MV-4-11 (cell line): ENCODE results near the gene RHOG.

Experiments
- DNase-seq: peaks from one replicate; lab custom pipeline; 2025; lab: John Stamatoyannopoulos, UW

Gene RHOG

DNA sequence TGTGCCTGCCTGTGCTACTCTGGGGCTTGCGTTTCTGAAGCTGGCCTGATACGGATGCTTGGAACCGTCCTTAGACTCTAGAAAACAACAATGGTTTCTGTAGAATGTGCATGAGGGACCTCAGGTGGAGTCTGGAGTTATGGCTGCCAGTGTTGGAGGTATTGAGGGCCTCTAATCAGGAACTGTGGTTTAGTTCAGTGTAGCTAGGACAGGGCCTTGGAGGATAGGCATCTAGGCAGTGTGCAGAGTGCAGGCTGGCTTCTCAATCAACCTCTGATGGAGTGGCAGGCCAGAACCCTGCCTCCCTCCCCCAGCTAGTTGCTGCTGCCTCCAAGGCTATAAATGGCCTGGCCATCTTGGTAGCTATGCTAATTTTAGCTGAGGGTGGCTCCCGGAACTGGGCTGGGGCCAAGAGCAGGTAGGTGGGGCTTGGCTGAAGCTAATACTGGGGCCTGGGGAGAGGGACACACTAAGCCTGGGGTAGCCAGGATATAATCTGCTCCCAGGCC lies 18.7 kb upstream of the RHOG start:
- DNase-seq, result no peak

DNA sequence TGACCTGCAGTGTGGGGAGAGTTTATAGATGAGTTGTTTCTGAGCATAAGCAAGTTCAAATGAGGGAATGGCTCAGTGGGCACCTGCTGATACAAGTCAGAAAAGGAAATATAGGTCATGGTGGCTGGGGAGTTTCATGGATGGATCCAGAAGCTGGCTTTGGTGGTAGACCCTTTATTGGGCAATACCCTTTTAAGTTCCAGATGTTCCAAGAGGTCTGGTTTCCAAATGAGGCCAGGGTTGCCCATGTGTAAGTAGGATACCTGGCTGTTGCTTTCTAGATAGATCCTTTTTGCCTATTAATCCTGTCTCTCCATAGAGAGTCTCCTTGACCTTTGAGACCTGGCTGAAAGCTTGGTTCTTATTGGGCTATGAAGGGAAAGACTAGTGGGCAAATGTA lies 16.9 kb upstream of the RHOG start:
- peak; percentile 19 for DNase-seq

DNA sequence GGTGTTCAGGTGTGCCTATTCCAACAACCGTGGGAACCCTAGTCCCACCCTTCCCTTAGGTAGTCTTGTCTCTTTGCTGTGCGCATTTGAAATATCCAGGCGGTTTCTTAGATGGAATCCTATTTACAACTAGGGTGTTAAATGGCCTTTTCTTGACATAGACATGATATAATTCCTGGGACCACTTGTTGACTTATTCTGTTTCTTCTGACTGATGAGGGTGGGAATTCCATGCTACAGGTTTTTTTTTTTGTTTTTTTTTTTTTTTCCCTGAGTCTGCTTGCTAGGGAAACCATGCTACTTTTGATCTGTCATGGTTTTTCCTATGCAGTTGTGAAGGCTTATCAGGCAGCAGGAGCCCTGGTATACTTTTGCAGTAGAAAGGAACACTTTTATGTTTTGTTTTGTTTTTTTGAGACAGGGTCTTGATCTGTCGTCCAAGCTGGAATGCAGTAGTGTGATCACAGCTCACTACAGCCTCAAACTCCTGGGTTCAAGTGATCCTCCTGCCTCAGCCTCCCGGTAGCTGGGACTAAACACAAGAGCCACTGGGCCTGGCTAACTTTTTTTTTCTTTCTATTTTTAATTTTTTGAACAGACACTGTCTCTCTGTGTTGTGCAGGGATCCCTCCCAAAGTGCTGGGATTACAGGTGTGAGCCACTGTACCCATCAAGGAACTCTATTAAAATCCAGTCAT lies 16.2 kb upstream of the RHOG start:
- no peak for DNase-seq

DNA sequence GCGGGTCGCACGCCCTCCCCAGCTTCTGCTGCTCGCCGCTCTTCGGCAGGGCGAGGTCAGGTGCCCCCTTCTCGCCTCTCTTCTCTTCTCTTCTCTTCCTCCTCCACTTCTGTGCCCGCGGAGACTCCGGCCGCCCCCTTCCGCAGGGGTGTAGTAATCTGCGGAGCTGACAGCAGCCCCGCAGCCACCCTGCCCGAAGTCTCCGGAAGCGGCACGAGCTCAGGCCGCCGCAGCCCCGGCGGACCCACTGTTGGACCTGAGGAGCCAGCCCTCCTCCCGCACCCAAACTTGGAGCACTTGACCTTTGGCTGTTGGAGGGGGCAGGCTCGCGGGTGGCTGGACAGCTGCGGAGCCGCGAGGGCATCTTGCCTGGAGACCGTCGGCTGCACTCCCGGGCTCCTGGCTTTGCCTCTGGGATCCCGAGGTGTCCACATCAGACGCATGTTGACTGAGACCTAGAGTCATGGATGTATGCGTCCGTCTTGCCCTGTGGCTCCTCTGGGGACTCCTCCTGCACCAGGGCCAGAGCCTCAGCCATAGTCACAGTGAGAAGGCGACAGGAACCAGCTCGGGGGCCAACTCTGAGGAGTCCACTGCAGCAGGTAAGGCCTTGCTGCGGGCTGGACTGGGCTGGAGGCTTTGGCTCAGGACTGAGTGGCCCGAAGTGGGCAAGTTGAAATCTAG lies 15.2 kb upstream of the RHOG start:
- DNase-seq, result peak; percentile 20

DNA sequence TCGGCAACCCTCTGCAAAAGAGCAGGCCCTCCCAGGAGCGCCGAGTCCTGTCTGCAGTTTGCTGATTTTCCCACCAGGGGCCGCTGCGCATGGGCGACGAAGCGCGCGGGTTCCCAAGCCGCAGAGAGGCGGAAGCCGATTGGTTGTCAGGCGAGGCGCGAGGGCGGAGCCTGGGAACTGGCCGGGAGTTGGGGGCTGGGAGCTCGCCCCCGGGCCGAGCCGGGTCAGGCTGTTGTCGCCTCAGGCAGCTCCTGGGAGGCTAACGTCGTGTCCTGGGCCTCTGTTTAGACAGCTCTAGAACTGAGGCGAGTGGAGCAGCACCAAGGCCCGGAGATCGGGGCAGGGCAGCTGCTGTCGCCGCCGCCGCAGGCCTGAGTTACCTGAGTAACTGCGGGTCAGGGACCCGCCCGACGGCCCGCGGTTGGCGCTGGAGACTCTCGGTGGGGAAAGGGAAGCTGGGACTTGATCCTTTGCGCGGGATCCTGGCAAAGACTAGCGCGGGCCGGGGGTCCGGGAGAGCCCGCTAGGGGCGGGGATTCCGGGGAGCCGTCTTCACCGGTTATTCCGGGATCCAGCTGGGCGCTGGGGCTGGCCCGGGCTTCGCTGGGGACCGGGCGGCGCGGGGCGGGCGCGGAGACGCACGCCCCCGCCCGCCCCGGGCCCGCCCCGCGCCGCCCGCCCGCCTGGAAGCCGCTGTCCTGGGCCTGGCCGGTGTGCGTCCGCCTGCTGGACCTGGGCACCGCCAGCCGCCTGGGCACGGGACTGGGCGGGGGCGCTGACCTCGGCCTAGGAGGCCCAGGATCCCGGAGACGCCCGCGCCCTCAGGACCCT lies 14.4 kb upstream of the RHOG start, which contains the start of gene STIM1:
Gene STIM1, plus strand, starts transcription at position 688 of the 831 bp plus-strand sequence. CDS start 607 bp downstream, outside the sequence.
- DNase-seq, result peak; percentile 92

DNA sequence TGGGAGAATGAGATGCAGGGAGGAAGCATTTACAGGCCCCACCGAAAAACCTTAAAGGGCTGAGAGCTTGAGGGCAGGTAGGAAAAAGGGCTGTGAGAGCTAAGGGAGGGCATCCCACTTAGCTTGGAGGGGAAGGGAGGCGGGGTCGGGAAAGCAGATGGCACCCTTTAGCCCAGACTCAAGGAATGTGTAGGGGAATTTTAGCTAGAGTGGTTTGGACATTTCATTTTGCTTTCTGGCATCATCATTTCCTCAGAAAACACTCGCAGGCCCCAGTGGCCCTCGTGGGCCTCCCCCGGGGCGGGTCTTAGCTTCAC lies 13.9 kb upstream of the RHOG start:
- DNase-seq, result no peak

DNA sequence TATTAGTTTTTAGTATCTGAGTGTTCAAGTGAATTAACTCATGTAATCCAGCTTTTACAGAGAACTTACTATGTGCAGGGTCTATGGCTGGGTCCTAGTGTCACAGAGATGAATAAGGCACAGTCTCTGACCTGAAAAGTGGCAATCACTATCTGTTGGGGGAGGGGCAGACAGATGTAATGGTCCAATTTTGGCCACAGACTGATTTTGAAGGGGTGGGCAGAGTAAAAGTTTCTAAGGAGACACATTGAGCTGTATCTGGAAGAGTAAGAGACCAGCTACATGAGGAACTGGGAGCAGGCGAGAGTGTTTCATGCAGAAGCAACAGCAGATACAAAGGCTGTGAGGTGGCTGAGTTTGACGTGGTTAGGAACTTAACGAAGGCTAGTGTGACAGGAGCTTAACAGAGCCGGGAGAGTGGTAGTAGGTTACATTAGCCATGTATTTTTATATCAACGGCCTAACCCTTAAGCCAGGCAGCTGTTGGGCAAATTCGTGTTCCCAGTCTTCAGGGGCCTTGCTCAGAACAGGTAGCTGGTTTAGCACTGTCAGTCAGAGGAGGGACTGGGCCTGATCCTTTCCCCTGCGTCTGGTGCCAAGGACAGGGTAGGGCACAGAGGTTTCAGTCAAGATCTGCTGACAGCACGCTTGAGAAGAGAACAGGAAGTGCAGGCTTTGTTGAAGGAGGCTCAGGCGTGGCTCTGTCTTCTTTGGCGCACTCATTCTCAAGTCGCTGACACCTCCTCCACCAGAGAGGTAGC lies 13.3 kb upstream of the RHOG start:
- DNase-seq, result peak; percentile 75

DNA sequence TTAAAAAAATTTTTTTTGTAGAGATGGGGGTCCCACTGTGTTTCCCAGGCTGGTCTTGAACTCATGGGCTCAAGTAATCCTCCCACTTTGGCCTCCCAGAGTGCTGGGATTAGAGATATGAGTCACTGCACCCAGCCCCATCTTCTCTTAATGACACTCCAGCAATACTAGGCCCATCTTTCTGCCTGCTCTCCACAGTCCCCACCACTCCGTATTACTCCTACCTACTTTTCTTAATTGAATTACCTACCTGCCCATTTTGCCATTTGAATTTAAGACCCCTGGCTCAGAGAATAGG lies 12.7 kb upstream of the RHOG start:
- DNase-seq, result no peak

DNA sequence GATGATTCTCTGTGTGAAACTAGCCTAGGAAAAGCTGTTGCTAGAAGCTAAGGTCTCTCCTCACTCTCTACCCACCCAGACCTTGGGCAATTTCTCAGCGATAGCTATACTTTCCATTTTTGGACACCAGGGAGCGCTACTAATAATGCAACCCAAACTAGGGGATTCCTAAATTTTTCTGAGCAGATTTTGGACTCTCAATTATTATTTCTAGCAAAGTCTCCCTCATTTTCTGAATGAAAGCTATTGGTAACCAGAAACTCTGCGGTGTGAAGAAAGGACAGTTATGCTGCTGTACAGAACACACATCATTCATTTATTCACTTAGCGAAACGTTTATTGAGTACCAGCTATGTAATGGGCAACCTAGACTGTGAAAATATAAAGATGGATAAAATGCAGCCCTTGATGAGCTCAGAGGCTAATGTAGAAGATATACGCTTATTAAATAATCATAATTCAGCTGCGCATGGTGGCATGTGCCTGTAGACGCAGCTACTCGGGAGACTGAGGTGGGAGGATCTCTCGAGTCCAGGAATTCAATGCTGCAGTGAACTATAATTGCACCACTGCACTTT lies 8.6 kb upstream of the RHOG start:
- peak; percentile 55 for DNase-seq

DNA sequence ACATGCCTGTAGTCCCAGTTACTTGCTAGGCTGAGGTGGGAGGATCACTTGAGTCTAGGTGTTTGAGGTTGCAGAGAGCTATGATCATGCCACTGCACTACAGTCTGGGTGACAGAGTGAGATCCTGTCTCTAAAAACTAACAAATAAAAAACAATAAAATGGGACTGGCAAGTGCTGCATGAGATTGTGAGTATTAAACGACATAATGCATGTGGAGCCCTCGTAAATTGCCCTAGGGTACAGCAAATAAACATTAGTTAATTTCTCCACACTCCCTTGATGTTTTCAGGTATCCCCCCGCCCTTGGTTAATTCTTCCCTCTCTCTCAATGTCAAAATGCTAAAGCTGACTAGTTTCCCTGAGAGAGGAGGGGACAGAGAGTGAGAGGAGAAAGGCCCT lies 4.9 kb upstream of the RHOG start:
- no peak for DNase-seq

DNA sequence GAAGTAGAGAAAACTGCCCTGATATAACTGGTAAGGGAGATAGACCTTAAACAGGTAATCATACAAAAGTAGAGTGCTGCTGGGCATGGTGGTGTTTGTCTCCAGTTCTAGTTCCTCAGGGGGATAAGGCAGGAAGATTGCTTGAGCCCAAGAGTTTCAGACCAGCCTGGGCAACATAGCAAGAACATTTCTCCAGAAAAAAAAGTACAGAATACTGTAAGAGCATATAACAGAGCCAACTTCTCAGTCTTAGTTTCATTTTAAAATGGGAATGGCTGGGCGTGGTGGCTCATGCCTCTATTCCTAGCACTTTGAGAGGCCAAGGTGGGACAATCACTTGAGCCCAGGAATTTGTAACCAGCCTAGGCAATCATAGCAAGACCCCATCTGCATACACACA lies 4.5 kb upstream of the RHOG start:
- no peak for DNase-seq

DNA sequence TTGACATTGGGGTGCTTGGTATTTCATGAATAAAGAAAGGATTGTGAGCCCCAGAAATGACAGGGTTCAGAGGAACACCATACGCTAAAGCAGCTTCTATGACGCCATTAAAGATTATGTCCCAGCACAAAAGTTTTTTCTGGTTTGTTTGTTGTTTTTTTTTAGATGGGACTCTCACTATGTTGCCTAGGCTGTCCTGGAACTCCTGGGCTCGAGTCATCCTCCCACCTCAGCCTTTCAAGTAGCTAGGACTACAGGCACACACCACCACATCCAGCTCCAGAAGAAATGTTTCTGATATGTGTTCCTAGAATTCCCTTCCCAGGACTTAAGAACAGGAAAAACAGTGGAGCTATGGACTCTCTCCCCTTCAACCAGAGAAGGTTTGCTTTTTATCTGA lies 2.6 kb upstream of the RHOG start:
- DNase-seq, result no peak

DNA sequence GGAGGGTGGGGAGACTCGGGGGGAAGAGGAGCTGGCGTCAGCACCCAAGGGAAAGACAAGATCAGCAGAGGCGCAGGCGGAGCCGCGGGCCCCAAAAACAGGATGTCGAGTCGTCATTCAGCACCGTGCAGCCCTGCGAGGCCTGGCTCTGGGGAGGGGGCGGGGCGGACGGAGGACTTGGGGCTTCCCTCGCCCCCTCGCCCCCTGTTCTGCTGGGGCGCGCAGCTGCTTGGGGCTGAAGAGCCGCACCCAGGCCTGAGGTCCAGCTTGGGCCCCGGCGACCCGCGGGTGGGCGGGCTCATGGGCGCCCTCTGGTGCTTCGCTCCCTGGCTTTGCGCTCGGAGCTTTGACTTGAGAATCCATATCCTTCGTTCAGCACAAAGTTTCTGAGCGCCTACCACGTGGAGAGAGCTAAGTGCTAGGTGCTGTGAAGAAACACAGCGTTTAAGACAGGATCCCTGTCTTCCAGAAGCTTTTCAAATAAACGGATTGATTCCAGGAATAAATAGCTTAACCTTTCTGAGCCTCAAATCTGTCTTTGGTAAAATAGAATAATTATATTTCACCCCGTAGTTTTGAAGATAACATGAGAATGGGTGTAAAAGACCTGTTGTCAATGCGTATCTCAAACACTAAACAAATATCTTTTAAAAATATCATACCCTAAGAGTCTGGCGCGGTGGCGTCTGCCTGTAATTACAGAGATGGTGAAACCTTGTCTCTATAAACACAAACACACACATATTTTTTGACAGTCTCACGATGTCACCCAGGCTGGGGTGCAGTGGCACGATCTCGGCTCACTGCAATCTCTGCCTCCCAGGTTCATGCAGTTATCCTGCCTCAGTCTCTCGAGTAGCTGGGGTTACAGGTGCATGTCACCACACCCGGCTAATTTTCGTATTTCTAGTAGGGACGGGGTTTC lies 929 bp upstream of the RHOG start:
- DNase-seq, result peak; percentile 90

DNA sequence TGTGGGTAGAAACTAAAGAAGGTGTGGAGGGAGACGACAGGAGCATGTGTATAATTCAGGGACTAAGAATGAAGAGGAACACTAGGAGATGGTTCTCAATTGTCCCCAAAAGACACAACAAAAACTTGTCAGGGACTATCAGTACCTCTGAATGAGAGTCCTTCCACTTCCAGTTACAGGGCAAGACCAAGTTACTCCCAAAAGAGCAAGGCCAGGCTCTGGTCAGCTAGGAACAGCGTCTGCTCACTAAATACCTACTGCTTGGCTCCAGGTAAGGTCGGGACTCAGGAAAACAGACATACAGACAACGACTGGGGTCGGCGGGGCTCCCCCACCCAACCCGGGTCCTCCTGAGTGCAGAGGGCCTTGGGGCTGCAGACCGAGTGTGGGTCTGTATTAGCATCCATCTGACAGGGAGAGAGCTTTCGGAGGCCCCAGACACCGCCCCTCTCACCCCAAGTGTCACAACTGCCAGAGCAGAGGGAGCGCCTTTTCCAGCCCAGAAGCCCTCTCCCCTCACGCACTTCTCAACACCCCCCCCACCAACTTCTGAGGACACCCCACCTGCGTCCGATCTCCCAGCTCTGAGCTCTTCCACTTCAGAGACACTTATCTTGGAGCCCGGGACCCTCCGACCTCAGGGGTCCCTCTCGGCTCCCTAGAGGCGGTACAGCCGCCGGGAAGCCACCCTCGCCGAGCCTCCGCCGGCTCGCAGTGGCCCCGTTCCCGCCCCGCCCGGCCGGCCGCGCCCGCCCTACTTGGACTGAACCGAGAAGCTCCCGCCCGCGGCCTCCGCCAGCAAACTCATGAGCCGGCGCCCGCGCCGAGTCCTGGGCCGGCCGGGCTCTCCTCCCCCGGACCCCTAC lies 522 bp downstream of the RHOG start:
- no peak for DNase-seq

DNA sequence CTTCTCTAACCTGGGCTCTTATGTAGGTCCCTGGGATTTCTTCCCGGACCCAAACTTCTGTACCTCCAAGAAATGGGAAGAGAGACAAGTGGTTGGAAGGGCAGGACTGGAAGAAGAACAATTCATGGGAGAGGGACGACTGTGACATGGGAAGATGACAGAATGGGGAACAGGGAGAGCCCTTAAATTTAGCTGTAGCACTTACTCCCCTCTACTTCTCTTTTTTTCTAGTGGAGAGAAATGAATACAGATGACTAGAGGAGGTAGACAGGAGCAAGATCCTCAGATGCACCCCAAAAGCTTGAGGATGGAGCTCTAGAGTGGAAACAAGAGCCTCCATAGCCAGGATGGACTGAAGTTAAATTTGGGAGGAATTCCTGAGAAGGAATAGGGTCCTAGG lies 2.3 kb downstream of the RHOG start:
- DNase-seq, result peak; percentile 62

DNA sequence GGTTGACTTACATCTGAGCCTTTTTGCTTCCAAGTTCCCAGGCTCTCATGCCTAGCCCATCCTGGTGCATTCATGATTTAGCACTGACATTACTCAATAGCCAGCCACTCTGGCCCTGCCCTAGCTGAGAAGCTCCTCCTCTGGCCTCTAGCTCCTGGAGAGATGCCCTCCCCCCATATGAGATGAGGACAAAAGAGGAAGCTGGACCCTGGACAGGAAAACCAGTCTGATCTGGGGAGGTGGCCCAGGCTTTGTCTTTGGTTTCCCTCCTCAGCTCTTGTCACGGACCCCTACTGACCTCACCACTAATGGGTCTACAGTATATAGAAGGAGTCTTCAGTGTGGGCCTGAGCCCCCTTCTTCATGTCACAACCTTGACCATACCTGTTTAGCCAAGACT lies 3.0 kb downstream of the RHOG start:
- DNase-seq, result peak; percentile 99

DNA sequence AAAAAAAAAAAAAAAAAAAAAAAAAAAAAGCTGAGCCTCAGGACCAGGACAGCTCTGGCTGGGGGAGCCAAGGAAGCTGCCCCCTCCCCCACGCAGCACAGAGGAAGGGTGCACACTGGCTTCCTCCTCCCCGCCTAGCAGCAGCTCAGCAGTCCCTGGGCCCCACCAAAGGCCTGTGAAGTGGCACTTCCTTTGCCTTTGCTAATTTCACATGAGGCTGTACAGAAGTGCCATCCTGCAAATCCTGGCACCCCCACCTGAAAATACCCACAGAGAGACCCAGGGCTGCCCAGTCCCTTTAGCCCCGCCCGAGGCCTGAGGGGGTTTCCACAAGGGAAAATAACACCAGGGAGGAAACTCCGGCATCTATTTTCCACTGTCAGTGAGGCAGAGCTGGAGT lies 3.9 kb downstream of the RHOG start:
- peak; percentile 63 for DNase-seq

DNA sequence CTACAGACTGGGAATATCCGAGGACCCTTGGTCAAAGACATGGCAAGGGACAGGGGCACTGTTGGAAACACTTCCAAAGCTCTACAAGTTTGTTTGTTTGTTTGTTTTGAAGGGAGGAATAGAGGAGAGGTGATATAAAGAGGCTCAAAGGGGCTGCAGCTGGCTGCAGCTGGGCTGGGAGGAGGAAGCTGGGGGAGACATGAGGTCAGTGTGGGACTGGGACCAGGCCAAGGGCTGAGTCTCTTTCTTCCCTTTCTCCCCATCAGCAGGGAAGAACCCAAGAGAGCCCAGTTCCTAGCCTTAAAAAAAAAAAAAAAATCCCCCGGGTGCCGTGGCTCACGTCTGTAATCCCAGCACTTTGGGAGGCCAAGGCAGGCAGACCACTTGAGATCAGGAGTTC lies 5.0 kb downstream of the RHOG start:
- peak; percentile 48 for DNase-seq

DNA sequence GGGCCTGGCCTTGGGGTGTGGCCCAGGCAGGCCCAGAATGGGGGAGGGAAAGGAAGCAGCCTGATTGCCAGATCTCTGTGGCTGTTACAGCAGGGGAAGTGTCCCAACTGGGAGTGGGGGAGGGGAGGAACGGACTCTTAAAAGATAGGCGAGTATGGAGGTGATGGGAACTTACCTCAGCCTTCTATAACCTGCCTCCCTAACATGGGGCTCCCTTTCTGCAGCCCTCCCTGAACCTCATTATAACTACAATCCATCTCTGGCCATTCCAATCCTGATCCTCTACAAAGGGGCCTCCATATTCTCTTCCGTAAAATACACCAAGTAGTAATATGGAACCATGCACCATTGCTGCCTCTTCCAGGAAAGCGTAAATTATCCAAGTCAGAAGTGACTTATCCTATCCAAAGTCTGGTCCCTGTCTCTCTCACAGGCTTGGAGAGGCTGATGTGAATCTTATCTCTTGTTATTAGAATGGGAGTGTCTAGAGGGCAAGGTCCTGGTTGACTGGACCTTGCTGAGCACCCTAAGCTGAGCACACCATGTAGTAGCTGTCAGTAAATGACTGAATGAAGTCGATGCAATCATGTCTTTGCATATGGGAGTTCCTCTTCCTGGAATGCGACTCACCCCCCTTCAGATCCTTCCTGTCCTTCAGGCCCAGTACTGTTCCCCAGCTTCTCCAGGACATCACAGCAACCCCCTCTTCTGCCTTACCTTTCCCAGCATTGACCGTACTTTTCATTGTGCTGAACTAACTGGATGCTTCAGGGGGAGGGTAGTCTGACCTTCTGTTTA lies 5.9 kb downstream of the RHOG start:
- DNase-seq, result peak; percentile 91
